ENCODE measurements around the gene AMDHD1. TPM values are rescaled to one million over a fixed set of nuclear protein-coding genes. Genes with fewer than 3 reads are reported as not detected.

Gene AMDHD1
- total RNA-seq, 2 donors from 2014 or later: 0.46 to 0.71 TPM

- Histone ChIP-seq H3K4me3 (ENCODE audit: low read length) (no peak overlapping the region), H3K27ac (ENCODE audit: low read depth, low read length) (no peak overlapping the region), H3K4me1 (ENCODE audit: control insufficient read depth, insufficient read depth, low read length) (peaks cover 14% of the 10 kb centered on the region), H3K9ac (ENCODE audit: extremely low read depth, low read length, poor library complexity, severe bottlenecking) (no peak overlapping the region), H3K9me3 (ENCODE audit: control insufficient read depth, low read length) (no peaks in the 10 kb centered on the region), H3K27me3 (ENCODE audit: control insufficient read depth, insufficient read depth, low read length, poor library complexity, severe bottlenecking) (peaks cover 9% of the 10 kb centered on the region), H3K36me3 (ENCODE audit: control insufficient read depth, insufficient read depth, low read length) (no peaks in the 10 kb centered on the region)
- Mint-ChIP-seq H3K9me3 (peaks cover 6% of the 10 kb centered on the region), H3K27me3 (ENCODE audit: insufficient read depth) (peaks cover 11% of the 10 kb centered on the region), H3K27ac (no peak overlapping the region), H3K4me1 (peaks cover 29% of the 10 kb centered on the region), H3K4me3 (no peak overlapping the region), H3K36me3 (ENCODE audit: low read depth) (no peaks in the 10 kb centered on the region)
- WGBS, 2 experiments (ENCODE audit: insufficient coverage in 1 of 2, insufficient read length in 1 of 2): 43 to 57% methylated on average over 1 to 3 of the region's 4 CpGs
- DNase-seq: no peak
- TF ChIP-seq CTCF (conservative IDR thresholded peaks at IDR 0.05): no peak
Measured at GRCh38 chr12:95949477-95950206, 6.5 kb downstream of the AMDHD1 start.

- no peak for TF ChIP-seq CTCF (conservative IDR thresholded peaks at IDR 0.05)
- H3K4me1 Mint-ChIP-seq: peaks cover 25% of the 10 kb centered on the region
- peaks cover 5% of the 10 kb centered on the region for H3K27me3 Mint-ChIP-seq (ENCODE audit: insufficient read depth)
- Histone ChIP-seq H3K36me3 (ENCODE audit: control insufficient read depth, insufficient read depth, low read length) (no peaks in the 10 kb centered on the region), H3K9ac (ENCODE audit: extremely low read depth, low read length, poor library complexity, severe bottlenecking) (no peak overlapping the region), H3K9me3 (ENCODE audit: control insufficient read depth, low read length) (no peaks in the 10 kb centered on the region), H3K4me3 (ENCODE audit: low read length) (no peak overlapping the region), H3K27me3 (ENCODE audit: control insufficient read depth, insufficient read depth, low read length, poor library complexity, severe bottlenecking) (peaks cover 8% of the 10 kb centered on the region), H3K27ac (ENCODE audit: low read depth, low read length) (no peak overlapping the region), H3K4me1 (ENCODE audit: control insufficient read depth, insufficient read depth, low read length) (peaks cover 10% of the 10 kb centered on the region)
- H3K4me3 Mint-ChIP-seq: no peak overlapping the region
- no peaks in the 10 kb centered on the region for H3K36me3 Mint-ChIP-seq (ENCODE audit: low read depth)
- no peaks in the 10 kb centered on the region for H3K9me3 Mint-ChIP-seq
- no peak for DNase-seq
- no peak overlapping the region for H3K27ac Mint-ChIP-seq
Measured at GRCh38 chr12:95951515-95951914, 8.4 kb downstream of the AMDHD1 start.

- 75% methylated on average over 1 of the region's 1 CpG; no CpG with 5 or more reads in 1 of the 2 experiments for WGBS, 2 experiments (ENCODE audit: insufficient coverage in 1 of 2, insufficient read length in 1 of 2)
- no peak for DNase-seq
- Histone ChIP-seq H3K36me3 (ENCODE audit: control insufficient read depth, insufficient read depth, low read length) (no peaks in the 10 kb centered on the region), H3K4me1 (ENCODE audit: control insufficient read depth, insufficient read depth, low read length) (peaks cover 10% of the 10 kb centered on the region), H3K9me3 (ENCODE audit: control insufficient read depth, low read length) (no peaks in the 10 kb centered on the region), H3K27ac (ENCODE audit: low read depth, low read length) (no peak overlapping the region), H3K27me3 (ENCODE audit: control insufficient read depth, insufficient read depth, low read length, poor library complexity, severe bottlenecking) (peaks cover 8% of the 10 kb centered on the region), H3K9ac (ENCODE audit: extremely low read depth, low read length, poor library complexity, severe bottlenecking) (no peak overlapping the region), H3K4me3 (ENCODE audit: low read length) (no peak overlapping the region)
- Mint-ChIP-seq H3K4me1 (peaks cover 25% of the 10 kb centered on the region), H3K36me3 (ENCODE audit: low read depth) (no peaks in the 10 kb centered on the region), H3K27me3 (ENCODE audit: insufficient read depth) (peaks cover 5% of the 10 kb centered on the region), H3K27ac (no peak overlapping the region), H3K9me3 (no peaks in the 10 kb centered on the region), H3K4me3 (no peak overlapping the region)
- no peak for TF ChIP-seq CTCF (conservative IDR thresholded peaks at IDR 0.05)
Measured at GRCh38 chr12:95953000-95953399, 9.9 kb downstream of the AMDHD1 start.
